K562 treated with DMSO at 1 percent for 4 hours (cell line): ENCODE results near the gene NDUFB11. TPM values are rescaled to one million over a fixed set of nuclear protein-coding genes. Genes with fewer than 3 reads are reported as not detected.

Source experiments
- total RNA-seq: library from RNA; unstranded; fragments of 300-600 nt; gene quantifications from 2 replicates; pipeline ENCODE4 v1.2.3, GENCODE V29; 2022; ENCODE audit not compliant: insufficient read depth

NDUFB11 gene
- total RNA-seq, result 160 and 168 TPM in 2 replicates

DNA sequence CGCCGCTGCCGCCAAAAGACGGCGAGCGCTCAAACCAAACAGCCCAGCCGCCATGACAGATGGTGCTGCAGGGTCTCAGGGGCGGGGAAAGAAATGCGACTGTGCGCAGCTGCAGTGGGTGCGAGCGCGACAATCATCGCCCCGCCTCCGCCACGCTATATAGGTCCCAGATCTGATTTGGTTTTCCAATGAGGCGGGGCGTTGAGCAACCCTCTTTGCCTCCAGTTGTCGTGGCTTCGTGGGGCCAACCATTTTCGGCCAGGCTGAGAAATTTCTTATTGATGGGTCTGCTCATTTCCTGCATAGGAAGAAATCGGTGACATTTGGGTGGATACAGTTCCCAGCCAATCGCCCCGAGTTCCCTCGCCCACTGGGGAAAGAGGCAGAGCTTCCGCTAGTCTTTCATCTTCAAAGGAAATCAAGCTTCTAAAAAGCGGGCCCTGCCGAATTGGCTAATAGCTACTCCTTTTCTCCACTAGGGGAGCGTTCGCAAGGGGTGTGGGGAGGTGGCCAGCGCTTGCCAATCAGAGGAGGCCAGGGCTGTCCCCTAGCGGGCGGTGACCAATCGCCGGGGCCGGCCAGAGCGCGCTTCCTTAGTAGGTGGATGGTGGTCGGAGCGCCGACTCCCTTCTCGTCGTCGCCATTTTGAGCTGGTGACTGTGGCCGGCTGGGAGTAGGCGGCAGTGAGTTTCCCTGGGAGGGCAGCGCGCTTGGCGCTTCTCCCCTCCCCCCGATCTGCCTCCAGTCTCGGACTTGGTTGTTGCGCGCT is at the start of gene NDUFB11, which contains the start of gene RBM10:
TSS of gene NDUFB11 (minus strand) at position 77 of the 769 bp plus-strand sequence. CDS start at position 54, 23 bp downstream.
TSS of gene RBM10 (plus strand) at position 596 of the 769 bp plus-strand sequence. CDS start 2,261 bp downstream, outside the sequence.

GRCh38 chrX:47193475-47194193 is 49.1 kb upstream of the NDUFB11 start, which contains the start of gene UBA1:
UBA1 (plus strand) TSS chrX:47193829; CDS start chrX:47198803, 4,974 bp downstream.

Other genes starting within 250 kb of the NDUFB11 start
- 4.4 and 5.4 TPM in 2 replicates for gene JADE3, start 232.3 kb downstream of the NDUFB11 start, total RNA-seq
- gene RGN, start 66.3 kb downstream of the NDUFB11 start, total RNA-seq, result not detected in 2 replicates
- gene RBM10, start 519 bp upstream of the NDUFB11 start, total RNA-seq, result 53.9 and 60.0 TPM in 2 replicates
- gene UBA1, start 49.1 kb upstream of the NDUFB11 start, total RNA-seq, result 176 and 178 TPM in 2 replicates
- gene CDK16, start 74.0 kb upstream of the NDUFB11 start, total RNA-seq, result 65.2 and 87.5 TPM in 2 replicates
- 32.1 and 35.7 TPM in 2 replicates for gene USP11, start 88.3 kb upstream of the NDUFB11 start, total RNA-seq
- not detected in 2 replicates for gene ZNF157, start 225.9 kb upstream of the NDUFB11 start, total RNA-seq